ENCODE results near the gene STX11. TPM values are rescaled to one million over a fixed set of nuclear protein-coding genes. Genes with fewer than 3 reads are reported as not detected.
"Not testable (repeated sequence)": the region's sequence is repeated elsewhere in the genome, so short reads cannot be mapped to it uniquely, and the experiment has no call there.

The STX11 gene
- 8.8 TPM for total RNA-seq
- long read RNA-seq, transcript STX11-201 (2 exons, 1,926 nt) = major isoform, 9 of 11 reads
- long read RNA-seq, partial matches to known transcripts = 0 of 11 reads
- long read RNA-seq, other reads (novel, unspliced or antisense) = 2 of 11 reads

DNA sequence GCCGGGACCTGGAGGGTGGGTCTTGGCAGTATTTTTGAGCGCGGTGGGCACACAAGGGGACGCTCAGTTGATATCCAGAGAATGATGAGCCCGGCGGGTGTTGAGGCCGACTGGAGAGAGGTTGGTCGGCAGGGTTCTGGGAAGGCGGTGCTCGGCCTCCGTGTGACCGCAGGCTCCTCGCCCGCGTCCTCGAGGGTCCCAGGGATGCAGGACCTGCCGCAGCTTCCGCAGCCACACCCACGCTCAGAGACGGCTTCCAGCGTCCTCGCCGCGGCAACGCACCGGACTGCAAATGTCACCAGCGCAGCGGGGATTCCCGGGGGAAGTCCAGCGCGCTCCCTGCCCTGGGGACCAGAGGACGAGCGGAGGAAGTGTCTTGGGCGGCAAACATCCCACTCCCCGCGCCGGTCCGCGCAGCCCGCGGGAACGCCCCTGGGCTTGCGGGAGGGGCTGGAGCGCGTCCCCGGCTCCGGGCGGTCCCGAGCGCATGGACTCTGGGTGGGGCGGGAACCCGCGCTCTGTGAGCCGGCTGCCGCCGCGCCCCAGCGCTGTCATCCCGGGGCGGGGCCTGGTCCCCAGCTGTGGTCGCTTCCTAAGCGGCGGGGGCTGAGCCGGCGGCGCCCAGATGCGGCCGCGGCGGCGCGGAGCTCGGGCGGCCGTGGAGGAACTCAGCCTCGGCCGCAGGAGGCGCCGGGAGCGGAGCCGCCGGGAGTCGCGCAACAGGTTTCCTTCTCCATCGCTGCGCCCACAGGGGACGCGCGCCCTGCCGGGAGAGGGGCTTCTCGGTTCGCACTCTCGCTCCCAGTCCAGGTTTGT lies at the start of gene STX11:
STX11 (plus strand) TSS at position 624 of the 816 bp plus-strand sequence. CDS start 36,111 bp downstream, outside the sequence.
- peak; percentile 93 for DNase-seq (ENCODE audit: low spot score)
- intact Hi-C loops (cut with DNase I) = loop anchor here (1.0 to 10.0 kb wide), 3 partner anchors 43 to 135 kb away; partner anchors contain the start of gene UTRN

DNA sequence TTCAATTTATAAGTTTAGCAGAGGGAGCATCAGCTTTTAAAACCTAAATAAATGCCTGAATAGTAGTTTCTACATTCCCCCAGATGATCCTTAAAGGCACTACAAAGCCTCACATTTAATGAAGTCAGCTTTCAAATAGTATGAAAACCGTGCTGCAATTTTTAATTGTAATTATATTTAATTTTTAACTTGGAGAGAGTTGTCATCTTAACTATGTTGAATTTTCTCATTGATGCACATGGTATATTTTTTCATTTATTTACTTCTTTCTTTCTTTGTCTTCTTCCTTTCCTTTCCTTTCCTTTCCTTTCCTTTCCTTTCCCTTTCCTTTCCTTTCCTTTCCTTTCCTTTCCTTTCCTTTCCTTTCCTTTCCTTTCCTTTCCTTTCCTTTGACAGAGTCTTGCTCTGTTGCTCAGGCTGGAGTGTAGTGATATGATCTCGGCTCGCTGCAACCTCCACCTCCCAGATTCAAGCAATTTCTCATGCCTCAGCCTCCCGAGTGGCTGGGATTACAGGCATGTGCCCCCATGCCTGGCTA lies 47.2 kb upstream of the STX11 start:
- intact Hi-C loops (cut with DNase I) = no loop called here
- DNase-seq (ENCODE audit: low spot score) = no peak

DNA sequence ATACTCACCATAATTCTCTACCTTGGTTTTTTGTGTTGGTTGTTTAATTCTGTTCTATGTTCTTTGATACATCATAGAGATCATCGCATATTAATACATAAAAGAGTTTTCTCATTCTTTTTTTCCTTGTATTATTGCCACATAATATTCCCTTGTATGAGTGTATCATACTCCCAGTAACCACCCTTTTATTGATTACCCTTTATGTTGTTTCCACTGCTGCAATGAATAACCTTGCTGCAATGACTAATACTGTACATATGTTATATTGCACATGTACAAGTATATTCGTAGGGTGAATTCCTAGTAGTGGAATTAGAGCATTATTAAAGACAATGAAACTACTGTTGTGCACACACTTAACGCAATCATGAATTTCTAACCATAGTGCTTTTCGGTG lies 45.8 kb upstream of the STX11 start:
- no peak for DNase-seq (ENCODE audit: low spot score)
- intact Hi-C loops (cut with DNase I) = no loop called here

DNA sequence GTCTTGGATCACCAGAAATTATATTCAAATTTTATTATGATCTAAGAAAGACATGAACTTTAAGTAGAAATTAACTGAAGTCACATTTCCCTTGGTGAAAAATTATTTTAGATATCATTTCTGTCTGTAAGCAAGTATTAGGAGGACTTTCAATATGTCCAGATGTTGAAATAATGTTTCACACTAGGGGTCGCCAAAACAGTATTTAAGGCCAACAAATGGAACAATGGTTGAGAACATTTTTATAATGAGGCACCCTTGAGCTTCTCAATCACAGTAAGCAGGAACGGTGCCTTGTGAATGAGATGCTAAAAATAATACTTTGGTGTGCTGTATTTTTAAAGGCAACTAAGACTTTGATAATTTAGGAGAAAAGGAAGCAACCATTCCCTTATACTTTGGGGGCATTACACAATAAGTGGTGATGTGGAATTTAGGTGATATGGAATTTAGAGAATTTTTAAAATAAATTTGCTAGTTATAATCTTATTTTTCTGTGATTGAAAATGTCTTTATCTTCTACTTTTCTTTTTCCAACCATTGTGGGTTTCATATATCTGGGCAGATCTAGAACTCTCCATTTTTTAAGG lies 45.3 kb upstream of the STX11 start:
- no peak for DNase-seq (ENCODE audit: low spot score)
- intact Hi-C loops (cut with DNase I) = loop anchor here (1.0 to 5.0 kb wide), 4 partner anchors 47 to 377 kb away; partner anchors contain the start of genes STX11 and UTRN

DNA sequence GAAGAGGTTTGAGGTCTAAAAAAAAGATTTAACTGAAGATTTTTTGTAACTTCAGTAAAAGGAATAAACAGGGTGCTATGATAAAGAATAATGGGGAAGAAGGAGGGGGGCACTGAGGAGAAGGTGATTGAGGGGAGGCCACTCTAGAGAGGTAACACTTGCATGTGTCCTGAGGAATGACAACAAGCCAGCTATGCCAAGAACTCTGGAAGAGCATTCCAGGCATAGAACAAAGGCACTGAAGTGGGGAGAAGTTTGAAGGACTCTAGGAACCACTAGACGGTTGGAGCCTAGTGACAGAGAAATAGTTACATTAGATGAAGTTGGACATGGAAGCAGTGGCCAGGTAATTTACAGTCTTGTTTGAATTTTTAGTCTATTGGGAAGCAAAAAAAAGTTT lies 44.1 kb upstream of the STX11 start:
- DNase-seq (ENCODE audit: low spot score) = no peak
- intact Hi-C loops (cut with DNase I) = loop anchor here (5.0 kb wide), 3 partner anchors 46 to 376 kb away; partner anchors contain the start of genes STX11 and UTRN

DNA sequence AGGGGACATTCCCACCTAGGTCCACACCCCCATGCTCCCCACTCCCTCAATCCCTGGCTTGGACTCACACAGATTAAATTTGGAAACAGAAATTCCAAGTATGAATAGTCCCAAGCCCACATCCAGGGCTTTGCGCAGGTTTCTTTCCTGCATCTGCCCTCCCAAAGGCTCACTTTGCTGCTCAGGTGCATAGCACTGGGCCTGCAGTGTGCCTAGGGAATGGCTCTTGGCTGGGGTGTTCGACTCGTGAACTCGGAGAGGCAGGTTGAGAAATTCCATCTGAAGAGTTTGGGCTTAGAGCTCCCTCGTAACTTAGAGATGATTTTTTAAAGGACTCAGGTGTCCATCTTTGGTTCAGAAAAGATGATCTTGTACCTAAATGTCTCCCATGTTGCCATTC lies 40.1 kb upstream of the STX11 start:
- intact Hi-C loops (cut with DNase I) = no loop called here
- DNase-seq (ENCODE audit: low spot score) = no peak

DNA sequence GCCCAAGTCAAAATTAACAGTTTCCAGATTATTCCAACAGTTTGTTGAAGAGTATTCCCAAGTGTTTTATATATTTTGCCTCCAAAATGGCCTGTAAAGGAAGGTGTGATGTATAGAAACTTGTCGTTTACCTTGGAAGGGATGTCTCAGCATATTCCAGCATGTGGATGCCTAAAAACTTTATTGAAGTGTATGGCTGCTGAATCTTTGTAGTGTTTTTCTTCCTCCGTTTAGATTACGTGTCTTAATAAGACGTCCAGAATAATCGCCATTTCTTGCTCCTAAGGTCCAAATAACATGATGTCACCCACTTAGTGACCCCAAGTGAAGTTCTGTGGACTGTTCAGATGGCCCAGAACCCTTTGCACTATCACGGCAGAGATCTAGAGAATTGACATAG lies 37.0 kb upstream of the STX11 start:
- intact Hi-C loops (cut with DNase I) = no loop called here
- DNase-seq (ENCODE audit: low spot score) = no peak

DNA sequence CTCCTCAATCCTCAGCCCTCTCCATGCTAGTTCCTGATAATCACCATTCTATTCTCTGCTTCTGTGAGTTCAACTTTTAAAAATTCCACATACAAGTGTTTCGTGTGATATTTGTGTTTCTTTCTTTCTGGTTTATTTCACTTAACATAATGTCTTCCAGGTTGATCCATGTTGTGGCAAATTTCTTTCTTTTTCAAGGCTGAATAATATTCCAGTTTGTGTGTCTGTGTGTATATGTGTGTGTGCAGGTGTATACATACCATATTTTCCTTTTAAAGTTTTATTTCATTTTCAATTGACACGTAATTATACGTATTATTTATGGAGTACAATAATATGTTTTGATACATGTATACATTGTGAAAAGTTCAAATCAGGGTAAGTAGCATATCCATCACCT lies 35.1 kb upstream of the STX11 start:
- intact Hi-C loops (cut with DNase I) = no loop called here
- no peak for DNase-seq (ENCODE audit: low spot score)

DNA sequence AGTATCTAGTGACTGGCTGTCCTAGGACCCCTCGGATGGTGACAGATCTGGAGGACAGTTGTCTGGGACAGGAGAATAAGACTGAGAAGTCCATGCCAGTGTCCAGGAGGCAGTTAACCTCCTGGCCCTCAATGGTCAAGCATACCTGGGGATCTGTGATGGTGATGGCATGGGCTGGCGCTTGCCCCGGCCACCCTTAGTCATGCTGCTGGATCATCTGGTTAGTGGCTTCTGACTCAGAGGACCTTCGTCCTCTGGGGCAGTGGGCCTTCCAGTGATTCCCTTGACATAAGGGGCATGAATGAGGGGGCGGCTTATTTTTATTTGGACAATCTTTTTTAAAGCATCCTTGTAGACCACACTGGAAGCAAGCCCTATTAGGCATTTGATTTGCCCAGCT lies 30.9 kb upstream of the STX11 start:
- no peak for DNase-seq (ENCODE audit: low spot score)
- intact Hi-C loops (cut with DNase I) = no loop called here

DNA sequence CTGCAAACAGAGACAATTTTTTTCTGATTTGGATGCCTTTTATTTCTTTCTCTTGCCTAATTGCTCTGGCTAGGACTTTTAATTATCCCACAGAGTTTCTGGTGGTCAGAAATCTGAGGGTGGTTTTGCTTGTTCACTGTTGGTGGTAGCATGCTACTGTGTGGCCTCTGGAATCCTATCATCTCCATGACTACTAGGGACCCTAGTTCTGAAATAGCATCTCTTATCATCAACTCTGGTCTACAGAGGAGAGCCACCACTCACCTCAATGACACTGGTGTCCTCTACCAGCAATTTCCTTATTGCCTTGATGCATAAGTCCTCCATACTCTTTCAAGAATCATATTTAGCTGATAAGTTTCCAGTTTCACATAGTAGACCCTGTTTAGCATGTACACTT lies 27.5 kb upstream of the STX11 start:
- intact Hi-C loops (cut with DNase I) = no loop called here
- no peak for DNase-seq (ENCODE audit: low spot score)

DNA sequence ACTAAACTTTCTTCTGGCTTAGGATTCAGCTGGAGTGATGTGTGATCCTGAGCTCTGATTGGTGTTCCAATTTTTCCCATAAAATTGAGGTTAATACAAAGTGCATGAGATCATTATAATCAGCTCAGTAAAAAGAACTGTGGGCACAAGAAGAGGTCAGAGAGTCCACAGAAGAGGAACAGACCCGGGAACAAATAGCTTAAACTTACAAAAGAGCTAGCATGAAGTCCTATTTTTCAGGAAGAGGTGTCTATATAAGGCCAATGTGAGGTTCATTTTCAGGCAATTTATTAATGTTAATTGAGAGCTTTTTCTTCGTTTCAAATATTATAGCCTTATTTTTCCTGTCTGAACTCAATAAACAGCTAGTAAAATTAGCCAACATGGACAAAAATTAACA lies 26.9 kb upstream of the STX11 start:
- no peak for DNase-seq (ENCODE audit: low spot score)
- intact Hi-C loops (cut with DNase I) = no loop called here

DNA sequence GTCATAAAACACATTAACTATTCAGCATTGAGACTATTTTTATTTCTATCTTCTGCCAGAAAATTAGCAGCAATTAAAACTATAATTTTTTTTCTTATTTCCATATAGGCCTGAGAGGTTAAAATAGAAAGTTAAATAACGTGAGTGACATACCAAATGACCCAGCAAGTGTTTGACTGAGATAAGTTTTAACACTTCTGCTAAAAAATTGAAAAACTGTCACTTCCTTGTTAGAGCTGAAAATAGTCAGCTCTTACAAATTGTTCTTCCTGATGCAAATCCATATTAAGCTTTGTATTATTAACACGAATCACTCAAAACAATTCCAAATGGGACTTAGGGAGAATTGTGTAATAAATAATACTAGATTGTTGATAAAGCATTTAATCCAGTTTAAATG lies 26.5 kb upstream of the STX11 start:
- intact Hi-C loops (cut with DNase I) = no loop called here
- DNase-seq (ENCODE audit: low spot score) = no peak

DNA sequence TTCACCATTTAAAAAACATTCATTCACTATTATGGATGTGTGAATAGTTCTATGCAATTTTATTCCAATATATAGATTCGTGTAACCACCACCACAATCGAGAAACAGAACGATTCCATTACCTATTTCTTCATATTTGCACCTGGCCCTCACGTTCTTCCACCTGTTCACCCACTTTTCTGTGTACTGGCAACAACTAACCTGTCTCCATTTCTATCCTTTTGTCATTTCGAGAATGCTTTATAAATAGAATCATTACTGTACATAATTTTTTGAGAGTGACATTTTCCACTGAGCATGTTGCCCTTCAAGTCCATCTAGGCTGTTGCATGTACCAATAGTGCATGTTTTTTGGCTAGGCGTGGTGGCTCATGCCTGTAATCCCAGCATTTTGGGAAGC lies 23.2 kb upstream of the STX11 start:
- intact Hi-C loops (cut with DNase I) = no loop called here

DNA sequence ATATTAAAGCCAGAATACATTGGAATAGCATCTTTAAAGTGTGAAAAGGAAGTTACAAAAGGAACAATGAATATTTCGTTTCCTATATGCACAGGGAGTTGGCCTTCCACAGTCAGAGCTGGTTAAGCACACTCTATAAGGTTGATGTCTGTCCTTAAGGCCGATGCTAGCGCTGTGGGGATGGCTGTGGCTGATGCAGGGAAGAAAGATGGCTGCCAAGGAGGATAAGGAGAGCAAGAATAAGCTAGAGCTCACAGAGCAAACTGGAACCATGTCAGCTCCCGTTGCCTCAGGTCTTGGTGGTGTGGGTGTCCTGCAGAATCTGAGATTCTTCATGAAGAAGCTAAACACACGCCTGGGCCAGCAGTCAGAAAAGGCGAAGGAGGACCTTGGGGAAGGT lies 20.8 kb upstream of the STX11 start:
- no peak for DNase-seq (ENCODE audit: low spot score)
- intact Hi-C loops (cut with DNase I) = no loop called here

More for the DNA sequence above, 23.2 kb upstream of the STX11 start:
- DNase-seq (ENCODE audit: low spot score) = no peak

DNA sequence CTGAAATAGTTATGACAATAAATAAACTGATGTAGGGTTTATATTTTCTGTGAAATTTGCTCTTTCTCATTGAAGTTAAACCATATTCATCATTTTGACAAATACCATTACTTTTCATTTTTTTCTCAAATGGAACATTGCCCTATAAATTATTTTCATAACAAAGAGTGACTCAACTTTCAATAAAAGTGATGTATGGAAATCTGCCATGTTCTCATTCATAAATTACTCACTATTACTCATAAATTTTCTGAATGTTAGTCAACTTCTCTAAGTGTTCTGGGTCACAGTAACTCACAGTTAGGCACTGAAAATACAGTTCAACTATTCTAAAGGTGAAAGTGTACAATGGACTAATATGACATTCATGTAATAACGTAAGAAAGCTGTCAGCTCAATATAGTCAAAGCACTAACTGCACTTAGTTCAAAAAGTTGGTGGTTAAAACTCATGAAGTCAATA lies 19.0 kb upstream of the STX11 start:
- intact Hi-C loops (cut with DNase I) = no loop called here
- no peak for DNase-seq (ENCODE audit: low spot score)

DNA sequence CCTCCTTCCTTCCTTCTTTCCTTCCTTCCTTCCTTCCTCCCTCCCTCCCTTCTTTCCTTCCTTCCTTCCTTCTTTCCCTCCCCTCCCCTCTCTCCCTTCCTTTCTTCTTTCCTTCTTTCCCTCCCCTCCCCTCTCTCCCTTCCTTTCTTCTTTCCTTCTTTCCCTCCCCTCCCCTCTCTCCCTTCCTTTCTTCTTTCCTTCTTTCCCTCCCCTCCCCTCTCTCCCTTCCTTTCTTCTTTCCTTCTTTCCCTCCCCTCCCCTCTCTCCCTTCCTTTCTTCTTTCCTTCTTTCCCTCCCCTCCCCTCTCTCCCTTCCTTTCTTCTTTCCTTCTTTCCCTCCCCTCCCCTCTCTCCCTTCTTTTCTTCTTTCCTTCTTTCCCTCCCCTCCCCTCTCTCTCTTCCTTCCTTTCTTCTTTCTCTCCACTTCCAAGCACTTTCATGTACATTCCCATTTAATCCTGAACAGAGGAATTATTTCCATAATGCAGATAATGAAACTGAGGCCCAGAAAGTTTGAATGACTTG lies 18.1 kb upstream of the STX11 start:
- intact Hi-C loops (cut with DNase I); DNase-seq (ENCODE audit: low spot score): not testable (repeated sequence)

DNA sequence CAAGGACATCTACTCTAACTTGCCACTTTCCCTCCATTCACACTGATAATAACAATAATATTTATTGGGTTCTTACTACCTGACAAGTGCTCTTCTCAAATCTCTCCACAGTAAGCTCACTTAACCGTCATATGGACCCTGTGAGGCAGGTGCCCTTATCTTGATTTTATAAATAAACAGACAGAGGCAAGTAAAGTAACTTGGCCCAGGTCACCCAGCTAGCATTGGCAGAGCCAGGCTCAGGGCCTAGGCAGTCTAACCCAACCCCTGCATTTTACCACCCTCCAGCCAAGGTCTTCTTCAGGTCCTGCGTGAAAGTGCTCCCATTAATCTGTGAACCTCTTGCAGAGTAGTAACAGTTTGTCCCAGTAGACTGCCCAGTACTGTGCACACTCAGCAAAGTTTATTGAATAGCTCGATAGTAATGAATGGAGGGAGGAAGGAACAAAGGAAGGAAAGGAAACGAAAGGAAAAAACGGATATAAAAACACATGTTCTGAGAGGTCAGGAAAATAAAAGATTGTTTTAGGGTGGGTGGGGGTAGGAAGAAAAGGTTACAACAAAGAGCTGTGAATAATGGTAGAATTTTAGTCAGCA lies 17.0 kb upstream of the STX11 start:
- intact Hi-C loops (cut with DNase I) = no loop called here
- DNase-seq (ENCODE audit: low spot score) = no peak

DNA sequence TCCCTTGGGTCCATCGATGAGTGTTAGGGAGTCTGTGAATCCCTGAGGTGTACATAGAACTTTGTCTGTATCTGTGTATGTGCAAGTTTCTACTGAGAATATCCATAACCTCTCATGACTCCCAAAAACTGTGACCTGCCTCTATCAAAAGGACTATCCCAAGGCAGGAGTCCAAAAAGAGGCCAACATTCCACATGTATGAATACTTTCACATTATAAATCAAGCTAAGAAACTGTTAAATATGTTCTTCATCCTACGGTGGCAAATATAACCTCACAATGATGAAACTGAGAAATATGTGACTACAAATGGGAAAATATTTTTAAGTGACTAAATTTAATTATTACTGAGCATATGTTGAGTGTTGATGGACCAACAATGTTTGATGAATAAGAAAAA lies 16.1 kb upstream of the STX11 start:
- intact Hi-C loops (cut with DNase I) = no loop called here
- DNase-seq (ENCODE audit: low spot score) = no peak

DNA sequence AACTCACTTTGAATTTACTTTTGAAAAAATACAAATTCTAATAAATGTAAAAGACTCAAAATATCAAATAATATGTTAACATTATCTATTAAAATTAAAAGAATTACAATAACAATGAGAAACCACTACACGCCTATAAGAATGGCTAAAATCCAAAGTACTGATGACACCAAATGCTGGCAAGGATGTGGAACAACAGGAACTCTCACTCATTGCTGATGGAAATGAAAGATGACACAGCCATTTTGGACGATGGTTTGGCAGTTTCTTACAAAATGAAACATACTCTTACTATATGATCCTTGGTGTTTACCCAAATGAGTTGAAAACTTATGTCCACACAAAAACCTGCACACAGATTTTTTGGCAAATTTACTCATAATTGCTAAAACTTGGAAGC lies 15.6 kb upstream of the STX11 start:
- intact Hi-C loops (cut with DNase I) = no loop called here
- no peak for DNase-seq (ENCODE audit: low spot score)

DNA sequence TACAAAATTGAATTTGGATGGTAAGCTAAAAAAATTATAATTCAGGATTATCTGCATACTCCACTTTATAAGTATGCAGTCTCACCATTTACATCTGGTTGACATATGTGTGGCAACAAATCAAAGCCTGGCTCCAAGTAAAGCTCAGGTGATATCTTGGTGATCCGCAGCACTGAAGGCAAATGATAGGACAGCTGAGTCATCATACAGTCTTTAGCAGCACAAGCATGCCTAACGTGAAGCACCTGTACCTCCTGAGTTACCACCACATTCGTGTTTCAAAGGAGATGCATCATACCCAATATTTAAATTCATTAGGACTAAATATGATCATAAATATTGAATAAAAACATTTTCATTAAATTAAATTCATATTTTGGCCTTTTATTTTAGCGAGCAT lies 11.8 kb upstream of the STX11 start:
- DNase-seq (ENCODE audit: low spot score) = no peak
- intact Hi-C loops (cut with DNase I) = no loop called here
